ENCODE data around the gene FLOT2.
"Not testable (repeated sequence)": the region's sequence is repeated elsewhere in the genome, so short reads cannot be mapped to it uniquely, and the experiment has no call there.

Gene FLOT2

DNA sequence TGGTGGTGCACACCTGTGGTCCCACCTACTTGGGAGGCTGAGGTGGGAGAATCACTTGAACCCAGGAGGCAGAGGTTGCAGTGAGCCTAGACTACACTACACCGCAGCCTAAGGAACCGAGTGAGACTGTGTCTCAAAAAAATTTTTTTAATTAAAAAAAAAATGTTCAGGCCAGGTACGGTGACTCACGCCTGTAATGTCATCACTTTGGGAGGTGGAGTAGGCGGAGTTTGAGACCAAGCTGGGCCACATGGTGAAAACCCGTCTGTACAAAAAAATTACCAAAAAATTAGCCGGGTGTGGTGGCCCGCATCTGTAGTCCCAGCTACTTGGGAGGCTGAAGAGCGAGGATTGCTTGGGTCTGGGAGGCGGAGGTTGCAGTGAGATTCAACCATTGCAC lies 51.3 kb downstream of the FLOT2 start:
- Histone ChIP-seq H3K27me3 (replicated peaks; ENCODE audit: control insufficient read depth, insufficient read depth, low read length) (no peaks in the 10 kb centered on the region), H3K36me3 (ENCODE audit: control insufficient read depth, insufficient read depth, low read length) (no peaks in the 10 kb centered on the region), H3K4me3 (replicated peaks; ENCODE audit: low read depth, low read length) (no peak overlapping the region)
- DNase-seq (ENCODE audit: extremely low read depth, insufficient read length): no peak
- TF ChIP-seq, protein P1, sequence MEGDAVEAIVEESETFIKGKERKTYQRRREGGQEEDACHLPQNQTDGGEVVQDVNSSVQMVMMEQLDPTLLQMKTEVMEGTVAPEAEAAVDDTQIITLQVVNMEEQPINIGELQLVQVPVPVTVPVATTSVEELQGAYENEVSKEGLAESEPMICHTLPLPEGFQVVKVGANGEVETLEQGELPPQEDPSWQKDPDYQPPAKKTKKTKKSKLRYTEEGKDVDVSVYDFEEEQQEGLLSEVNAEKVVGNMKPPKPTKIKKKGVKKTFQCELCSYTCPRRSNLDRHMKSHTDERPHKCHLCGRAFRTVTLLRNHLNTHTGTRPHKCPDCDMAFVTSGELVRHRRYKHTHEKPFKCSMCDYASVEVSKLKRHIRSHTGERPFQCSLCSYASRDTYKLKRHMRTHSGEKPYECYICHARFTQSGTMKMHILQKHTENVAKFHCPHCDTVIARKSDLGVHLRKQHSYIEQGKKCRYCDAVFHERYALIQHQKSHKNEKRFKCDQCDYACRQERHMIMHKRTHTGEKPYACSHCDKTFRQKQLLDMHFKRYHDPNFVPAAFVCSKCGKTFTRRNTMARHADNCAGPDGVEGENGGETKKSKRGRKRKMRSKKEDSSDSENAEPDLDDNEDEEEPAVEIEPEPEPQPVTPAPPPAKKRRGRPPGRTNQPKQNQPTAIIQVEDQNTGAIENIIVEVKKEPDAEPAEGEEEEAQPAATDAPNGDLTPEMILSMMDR (IDR thresholded peaks at IDR 0.05; ENCODE audit: insufficient read depth, low read length, poor library complexity, severe bottlenecking): no peak

DNA sequence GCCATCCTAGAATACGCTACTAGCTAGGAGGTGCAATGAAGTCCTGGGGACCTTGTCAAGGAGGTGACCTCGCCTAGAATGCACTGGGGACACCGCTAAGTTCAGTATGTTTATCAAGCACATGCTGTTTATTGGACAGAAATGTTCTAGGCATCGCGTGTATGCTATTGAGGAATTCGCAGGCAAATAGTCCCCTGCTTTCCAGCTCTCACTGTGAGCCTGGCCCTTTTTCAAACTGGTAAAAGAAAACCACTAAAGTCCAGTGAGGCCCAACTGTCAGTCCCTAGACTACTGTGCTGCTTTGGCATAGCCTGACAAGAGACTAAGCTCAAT lies 53.8 kb downstream of the FLOT2 start:
- H3K27me3 ChIP-seq (replicated peaks; ENCODE audit: control insufficient read depth, insufficient read depth, low read length): no peaks in the 10 kb centered on the region
- H3K4me3 ChIP-seq (replicated peaks; ENCODE audit: low read depth, low read length): no peak overlapping the region
- no peaks in the 10 kb centered on the region for H3K36me3 ChIP-seq (ENCODE audit: control insufficient read depth, insufficient read depth, low read length)
- no peak for DNase-seq (ENCODE audit: extremely low read depth, insufficient read length)
- TF ChIP-seq, protein P1 (IDR thresholded peaks at IDR 0.05; ENCODE audit: insufficient read depth, low read length, poor library complexity, severe bottlenecking): no peak

DNA sequence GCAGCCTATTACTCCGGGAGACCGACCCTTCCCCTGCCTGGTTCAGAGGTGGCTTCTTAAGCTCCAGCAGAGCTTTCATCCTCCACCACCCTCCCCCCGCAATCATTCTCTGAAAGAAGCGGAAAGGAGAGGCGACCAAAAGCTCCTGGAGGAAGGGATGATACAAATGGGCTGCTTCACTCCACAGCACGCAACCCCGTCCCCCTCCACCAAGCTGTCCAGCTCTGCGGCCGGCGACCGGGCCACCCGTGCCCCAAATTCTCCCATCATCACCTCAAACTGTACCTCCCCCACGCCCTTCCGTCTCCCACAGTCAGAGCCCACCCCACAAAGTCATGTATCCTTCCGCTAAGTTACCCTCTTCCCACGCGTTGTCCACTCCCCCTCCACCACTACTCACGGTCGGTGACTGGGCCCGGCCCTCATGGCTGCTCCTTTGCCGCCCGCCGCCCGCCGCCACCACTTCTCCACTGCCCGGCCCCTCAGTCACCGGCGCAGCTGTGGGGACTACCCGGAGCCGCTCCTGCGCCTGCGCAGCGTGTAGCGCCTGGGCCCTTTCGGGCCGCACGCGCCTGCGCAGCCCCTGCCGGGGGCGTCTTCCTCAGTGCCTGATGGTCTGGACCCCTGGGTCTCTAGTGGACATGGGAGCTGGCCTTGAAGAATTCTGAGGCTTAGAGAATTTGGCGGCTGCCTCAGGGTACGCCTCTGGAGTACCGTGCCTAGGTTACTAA lies 55.1 kb downstream of the FLOT2 start, which contains the start of gene FAM222B:
Gene FAM222B (minus strand): TSS at position 509 of the 731 bp plus-strand sequence. CDS start 76,123 bp downstream, outside the sequence.
- no peaks in the 10 kb centered on the region for H3K36me3 ChIP-seq (ENCODE audit: control insufficient read depth, insufficient read depth, low read length)
- peak within 1 kb of the TSS; percentile 99 for H3K4me3 ChIP-seq (replicated peaks; ENCODE audit: low read depth, low read length)
- TF ChIP-seq, protein P1 (IDR thresholded peaks at IDR 0.05; ENCODE audit: insufficient read depth, low read length, poor library complexity, severe bottlenecking): no peak
- DNase-seq (ENCODE audit: extremely low read depth, insufficient read length): peak; percentile 92
- no peaks in the 10 kb centered on the region for H3K27me3 ChIP-seq (replicated peaks; ENCODE audit: control insufficient read depth, insufficient read depth, low read length)

DNA sequence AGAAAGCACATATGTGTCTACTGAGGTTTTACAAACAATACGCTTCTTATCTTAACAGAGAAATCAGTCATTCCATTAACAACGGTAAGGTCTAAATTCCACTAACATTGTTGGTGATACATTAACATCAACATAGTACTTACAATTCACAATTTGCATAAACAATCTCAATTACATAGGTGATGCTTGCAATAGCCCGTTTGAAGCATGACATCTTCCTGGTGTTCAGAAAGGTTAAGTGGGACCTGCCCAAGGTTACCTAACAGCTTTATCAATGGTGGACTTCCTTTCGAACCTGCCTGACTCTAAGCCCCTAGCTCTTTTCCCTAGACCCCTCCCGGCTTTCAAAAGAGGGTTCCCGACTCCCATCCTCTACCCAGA lies 55.6 kb downstream of the FLOT2 start:
- TF ChIP-seq, protein P1 (IDR thresholded peaks at IDR 0.05; ENCODE audit: insufficient read depth, low read length, poor library complexity, severe bottlenecking): no peak
- Histone ChIP-seq H3K36me3 (ENCODE audit: control insufficient read depth, insufficient read depth, low read length) (no peaks in the 10 kb centered on the region), H3K27me3 (replicated peaks; ENCODE audit: control insufficient read depth, insufficient read depth, low read length) (no peaks in the 10 kb centered on the region), H3K4me3 (replicated peaks; ENCODE audit: low read depth, low read length) (peak overlapping the region; percentile 99)
- no peak for DNase-seq (ENCODE audit: extremely low read depth, insufficient read length)

DNA sequence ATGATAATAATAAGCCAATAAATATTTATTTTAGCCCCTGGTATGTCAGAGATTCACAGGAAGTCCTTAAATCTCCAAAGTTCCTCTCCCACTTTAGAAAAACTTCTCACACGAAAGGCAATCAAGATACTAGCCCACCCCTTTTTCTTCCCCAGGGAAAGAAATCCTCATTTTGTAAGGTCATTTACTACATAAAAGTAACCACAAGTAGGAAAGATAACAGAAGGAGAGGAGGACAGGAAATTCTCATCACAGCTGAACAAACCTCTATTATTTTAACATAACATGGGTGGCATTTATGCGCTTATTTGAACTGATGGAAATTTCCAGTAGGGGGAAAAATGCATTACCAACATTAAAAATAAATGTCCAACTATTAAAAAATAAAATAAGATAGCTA lies 58.3 kb downstream of the FLOT2 start:
- TF ChIP-seq, protein P1 (IDR thresholded peaks at IDR 0.05; ENCODE audit: insufficient read depth, low read length, poor library complexity, severe bottlenecking): no peak
- H3K4me3 ChIP-seq (replicated peaks; ENCODE audit: low read depth, low read length): no peak overlapping the region
- H3K27me3 ChIP-seq (replicated peaks; ENCODE audit: control insufficient read depth, insufficient read depth, low read length): no peaks in the 10 kb centered on the region
- H3K36me3 ChIP-seq (ENCODE audit: control insufficient read depth, insufficient read depth, low read length): no peaks in the 10 kb centered on the region
- DNase-seq (ENCODE audit: extremely low read depth, insufficient read length): no peak

DNA sequence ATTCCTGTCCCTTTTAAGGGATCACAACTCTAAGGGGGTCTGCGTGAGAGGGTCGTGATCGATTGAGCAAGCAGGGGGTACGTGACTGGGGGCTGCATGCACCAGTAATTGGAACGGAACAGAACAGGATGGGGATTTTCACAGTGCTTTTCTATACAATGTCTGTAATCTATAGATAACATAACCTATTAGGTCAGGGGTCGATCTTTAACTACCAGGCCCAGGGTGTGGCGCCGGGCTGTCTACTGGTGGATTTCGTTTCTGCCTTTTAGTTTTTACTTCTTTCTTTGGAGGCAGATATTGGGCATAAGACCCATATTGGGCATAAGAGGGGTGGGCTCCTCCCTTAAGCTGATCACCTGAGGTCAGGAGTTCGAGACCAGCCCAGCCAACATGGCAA lies 61.0 kb downstream of the FLOT2 start:
- H3K36me3 ChIP-seq (ENCODE audit: control insufficient read depth, insufficient read depth, low read length); DNase-seq (ENCODE audit: extremely low read depth, insufficient read length); H3K27me3 ChIP-seq (replicated peaks; ENCODE audit: control insufficient read depth, insufficient read depth, low read length); H3K4me3 ChIP-seq (replicated peaks; ENCODE audit: low read depth, low read length): not testable (repeated sequence)
